Measurements from ENCODE around the gene PIK3C2G. TPM values are rescaled to one million over a fixed set of nuclear protein-coding genes. Genes with fewer than 3 reads are reported as not detected.
A peak's percentile ranks its signal among the peaks of the same experiment; 100 is the strongest.
"Not testable (repeated sequence)": the region's sequence is repeated elsewhere in the genome, so short reads cannot be mapped to it uniquely, and the experiment has no call there.

PIK3C2G gene
- total RNA-seq, 1 donor from 2014 or later, result not detected

- DNase-seq (ENCODE audit: low read depth), result peak; percentile 18
Measured at GRCh38 chr12:18629916-18630315, 368.6 kb downstream of the PIK3C2G start.

GRCh38 chr12:18631339-18631738 lies 370.0 kb downstream of the PIK3C2G start:
- DNase-seq (ENCODE audit: low read depth), result no peak

DNA sequence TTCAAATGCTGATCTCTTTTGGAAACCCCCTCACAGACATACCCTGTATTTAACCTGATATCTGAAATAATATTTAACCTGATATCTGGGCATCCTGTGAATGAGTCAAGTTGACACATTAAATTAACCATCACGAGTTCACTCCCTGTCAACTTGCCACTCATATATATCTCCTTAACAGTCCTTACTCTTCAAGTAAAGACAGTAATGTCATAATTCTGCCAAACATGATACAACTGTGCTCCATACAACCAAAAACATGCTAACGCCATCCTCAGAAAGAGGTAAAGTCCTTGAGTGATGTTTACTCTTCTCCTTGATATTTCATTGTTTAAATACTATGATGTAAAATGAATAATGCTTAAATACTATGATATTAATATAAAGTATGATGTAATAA lies 371.5 kb downstream of the PIK3C2G start:
- DNase-seq (ENCODE audit: low read depth), result no peak

- DNase-seq (ENCODE audit: low read depth), result no peak
Measured at GRCh38 chr12:18634382-18634781, 373.1 kb downstream of the PIK3C2G start.

DNA sequence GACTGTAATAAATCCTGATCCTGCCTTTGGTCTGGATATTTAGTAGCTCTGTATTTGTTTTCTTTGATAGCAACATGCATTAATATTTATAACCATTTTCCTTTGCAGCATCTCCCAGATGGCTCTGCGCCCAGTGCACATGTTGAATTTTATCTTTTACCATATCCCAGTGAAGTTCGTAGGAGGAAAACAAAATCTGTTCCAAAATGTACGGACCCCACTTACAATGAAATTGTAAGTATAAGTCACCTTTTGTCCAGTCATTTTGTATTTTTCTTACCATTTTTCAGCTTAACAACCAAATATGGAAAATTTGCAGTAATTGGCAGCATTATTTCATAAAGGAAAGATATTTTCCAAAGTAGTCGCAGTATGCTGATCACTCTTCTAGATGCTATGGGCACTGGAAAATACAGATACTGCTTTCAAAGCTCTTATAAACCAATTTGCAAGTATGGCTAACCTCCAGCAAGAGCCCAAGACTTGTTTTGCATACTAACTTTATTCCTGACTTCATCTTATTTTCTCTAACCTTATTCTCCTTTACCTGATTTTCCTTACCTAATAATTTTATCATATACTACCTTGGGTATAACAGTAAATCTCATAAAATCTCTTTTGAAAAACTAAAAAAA lies 379.1 kb downstream of the PIK3C2G start:
- no peak for DNase-seq (ENCODE audit: low read depth)

GRCh38 chr12:18643681-18644080 lies 382.4 kb downstream of the PIK3C2G start:
- peak; percentile 1 for DNase-seq (ENCODE audit: low read depth)

DNA sequence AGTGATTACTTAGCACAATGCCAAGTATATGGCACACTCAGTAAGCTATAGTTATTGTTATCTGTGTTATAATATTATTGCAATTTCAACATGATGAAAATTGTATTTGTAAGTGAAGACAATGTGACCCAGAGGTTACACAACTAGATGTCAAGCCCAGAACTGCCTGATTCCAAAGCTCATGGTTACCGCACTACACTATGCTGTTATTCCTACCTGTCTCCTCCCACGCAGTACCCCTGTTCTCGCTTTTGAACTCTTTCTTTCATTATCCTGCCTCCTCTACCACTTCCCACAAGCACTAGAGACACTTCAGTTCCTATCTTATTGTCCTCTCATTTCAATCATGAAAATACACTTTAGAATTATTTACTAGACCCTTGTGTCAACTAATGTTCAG lies 383.2 kb downstream of the PIK3C2G start:
- no peak for DNase-seq (ENCODE audit: low read depth)

GRCh38 chr12:18646286-18646890 lies 385.1 kb downstream of the PIK3C2G start:
- no peak for DNase-seq (ENCODE audit: low read depth)

GRCh38 chr12:18651525-18651924 lies 390.2 kb downstream of the PIK3C2G start:
- DNase-seq (ENCODE audit: low read depth), result no peak

GRCh38 chr12:18652596-18652995 lies 391.3 kb downstream of the PIK3C2G start:
- DNase-seq (ENCODE audit: low read depth), result no peak

DNA sequence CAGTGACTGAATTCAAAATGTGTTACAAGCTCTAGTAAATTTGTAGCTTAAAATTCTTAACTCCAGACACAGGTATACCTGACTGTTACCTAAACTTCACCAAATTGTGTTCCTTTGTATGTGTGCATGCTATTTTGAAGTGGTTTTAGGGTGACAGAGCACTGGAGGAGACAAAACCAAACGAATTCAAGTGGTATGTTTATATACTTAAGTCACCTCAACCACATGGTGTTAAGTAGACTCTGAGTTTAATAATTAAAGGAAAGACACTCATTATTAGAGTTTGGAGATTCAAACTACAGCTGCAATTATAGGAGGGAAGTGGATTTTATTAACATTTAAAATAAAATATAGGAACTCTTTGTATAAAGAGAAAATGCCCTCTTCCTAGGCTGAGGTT lies 392.1 kb downstream of the PIK3C2G start:
- no peak for DNase-seq (ENCODE audit: low read depth)

DNA sequence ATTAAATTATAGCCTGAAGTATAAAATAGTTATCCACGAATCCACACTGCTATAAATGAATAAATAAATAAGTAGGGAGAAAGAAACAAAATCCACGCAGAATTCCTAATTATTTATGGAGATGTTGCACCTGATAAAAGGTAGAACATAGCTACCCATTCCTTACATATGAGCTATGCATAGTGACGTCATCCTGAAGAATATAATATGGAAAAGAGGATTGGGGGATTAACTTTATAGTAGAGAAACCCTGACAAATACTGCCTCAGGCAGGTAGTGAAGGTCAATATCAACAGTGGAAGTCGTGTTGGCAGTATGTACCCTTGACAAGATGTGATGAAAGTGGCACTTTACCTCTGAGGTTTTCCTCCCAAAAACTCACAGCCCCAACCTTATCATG lies 394.0 kb downstream of the PIK3C2G start:
- DNase-seq (ENCODE audit: low read depth), result no peak

DNA sequence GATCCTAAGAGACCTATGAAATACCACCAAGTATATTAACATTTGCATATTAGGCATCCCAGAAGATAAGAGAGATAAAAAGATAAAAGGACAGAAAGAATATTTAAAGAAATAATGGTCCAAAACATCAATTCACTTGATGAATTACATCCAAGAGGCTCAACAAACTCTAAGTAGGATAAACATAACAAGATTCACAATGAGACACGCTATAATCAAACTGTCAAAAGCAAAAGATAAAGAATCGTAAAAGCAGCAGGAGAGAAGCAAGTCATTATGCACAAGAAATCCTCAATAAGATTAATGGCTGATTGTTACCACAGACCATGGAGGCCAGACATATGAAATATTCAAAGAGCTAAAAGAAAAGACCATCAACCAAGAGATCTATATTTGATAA lies 396.9 kb downstream of the PIK3C2G start:
- no peak for DNase-seq (ENCODE audit: low read depth)

GRCh38 chr12:18658829-18659228 lies 397.5 kb downstream of the PIK3C2G start:
- DNase-seq (ENCODE audit: low read depth), result no peak

DNA sequence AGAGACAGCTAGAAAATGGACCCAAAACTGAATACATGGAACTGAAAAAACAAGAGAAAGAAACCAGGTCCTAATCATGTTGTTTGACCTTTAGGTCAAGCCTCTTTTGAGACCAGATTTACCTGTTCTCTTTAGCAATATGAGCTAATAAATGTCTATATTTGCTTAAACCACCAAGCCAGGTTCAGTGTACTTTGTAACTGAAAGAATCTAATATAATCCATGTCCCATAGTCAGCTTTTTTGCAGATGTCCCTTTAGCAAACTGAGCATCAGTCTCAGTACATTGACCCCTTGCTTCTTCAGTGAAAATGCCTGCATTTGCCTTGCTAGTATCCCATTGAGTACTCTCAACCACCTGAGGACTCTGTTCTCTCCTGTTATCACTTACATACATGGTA lies 414.8 kb downstream of the PIK3C2G start:
- no peak for DNase-seq (ENCODE audit: low read depth)

- DNase-seq (ENCODE audit: low read depth), result no peak
Measured at GRCh38 chr12:18676996-18677588, 415.8 kb downstream of the PIK3C2G start.

DNA sequence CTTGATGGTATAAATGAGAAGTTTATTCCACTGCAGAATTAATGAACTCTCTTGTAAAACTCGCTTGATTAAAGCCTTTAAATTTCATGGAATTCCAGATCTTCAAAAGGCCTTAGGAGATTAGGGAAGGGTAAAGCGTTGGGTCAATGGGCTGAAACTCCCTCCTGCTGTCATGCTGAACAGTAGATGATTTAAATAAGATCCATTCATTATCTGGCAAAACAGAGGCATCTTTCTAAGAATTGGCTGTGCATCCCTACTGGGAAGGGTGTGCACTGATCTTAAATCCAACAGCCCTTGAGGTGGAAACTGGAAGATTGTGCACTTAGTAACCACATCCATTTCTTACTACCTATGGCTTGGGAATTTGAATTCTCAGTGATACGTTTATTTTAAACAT lies 420.5 kb downstream of the PIK3C2G start:
- DNase-seq (ENCODE audit: low read depth), result no peak

- DNase-seq (ENCODE audit: low read depth), result no peak
Measured at GRCh38 chr12:18683327-18684013, 422.2 kb downstream of the PIK3C2G start.

GRCh38 chr12:18684430-18684829 lies 423.1 kb downstream of the PIK3C2G start:
- no peak for DNase-seq (ENCODE audit: low read depth)

GRCh38 chr12:18689771-18690170 lies 428.5 kb downstream of the PIK3C2G start:
- DNase-seq (ENCODE audit: low read depth), result no peak

- peak; percentile 8 for DNase-seq (ENCODE audit: low read depth)
Measured at GRCh38 chr12:18690653-18691052, 429.3 kb downstream of the PIK3C2G start.

GRCh38 chr12:18693986-18694385 lies 432.7 kb downstream of the PIK3C2G start:
- not testable (repeated sequence) for DNase-seq (ENCODE audit: low read depth)

Measured in myocyte (in vitro differentiated cells).